CD4-positive, alpha-beta T cell treated with Interleukin-6 at 100 ng/mL for 8 hours (primary cell): ENCODE measurements around the gene LRP5.

Experiments used
- DNase-seq: peaks from one replicate; pipeline ENCODE4 v3.0.0-alpha.2; 2020; ENCODE audit warnings: mixed read lengths, low spot score

LRP5 gene

DNA sequence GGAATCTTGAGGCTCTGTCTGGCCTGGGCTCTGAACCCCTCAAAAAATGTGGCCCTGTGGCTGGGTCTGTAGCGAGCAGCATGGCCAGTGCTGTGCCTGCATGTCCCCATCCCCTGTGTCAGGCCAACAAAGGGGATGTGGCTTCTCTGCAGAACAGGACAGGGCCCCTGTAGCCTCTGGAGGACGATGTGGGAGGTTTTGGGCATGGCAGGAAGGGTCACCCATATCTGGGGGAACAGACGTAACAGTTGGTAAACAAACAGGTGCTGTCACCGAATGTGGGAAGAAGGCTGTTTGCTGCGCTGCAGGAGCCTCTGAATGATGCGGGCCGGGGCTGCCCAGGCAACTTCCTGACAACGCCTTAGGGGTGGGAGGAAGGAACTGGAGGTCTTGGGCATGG, 35.0 kb downstream of the LRP5 start:
- no peak for DNase-seq

DNA sequence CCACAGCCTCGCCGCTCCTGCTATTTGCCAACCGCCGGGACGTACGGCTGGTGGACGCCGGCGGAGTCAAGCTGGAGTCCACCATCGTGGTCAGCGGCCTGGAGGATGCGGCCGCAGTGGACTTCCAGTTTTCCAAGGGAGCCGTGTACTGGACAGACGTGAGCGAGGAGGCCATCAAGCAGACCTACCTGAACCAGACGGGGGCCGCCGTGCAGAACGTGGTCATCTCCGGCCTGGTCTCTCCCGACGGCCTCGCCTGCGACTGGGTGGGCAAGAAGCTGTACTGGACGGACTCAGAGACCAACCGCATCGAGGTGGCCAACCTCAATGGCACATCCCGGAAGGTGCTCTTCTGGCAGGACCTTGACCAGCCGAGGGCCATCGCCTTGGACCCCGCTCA, 35.5 kb downstream of the LRP5 start:
- DNase-seq: no peak

DNA sequence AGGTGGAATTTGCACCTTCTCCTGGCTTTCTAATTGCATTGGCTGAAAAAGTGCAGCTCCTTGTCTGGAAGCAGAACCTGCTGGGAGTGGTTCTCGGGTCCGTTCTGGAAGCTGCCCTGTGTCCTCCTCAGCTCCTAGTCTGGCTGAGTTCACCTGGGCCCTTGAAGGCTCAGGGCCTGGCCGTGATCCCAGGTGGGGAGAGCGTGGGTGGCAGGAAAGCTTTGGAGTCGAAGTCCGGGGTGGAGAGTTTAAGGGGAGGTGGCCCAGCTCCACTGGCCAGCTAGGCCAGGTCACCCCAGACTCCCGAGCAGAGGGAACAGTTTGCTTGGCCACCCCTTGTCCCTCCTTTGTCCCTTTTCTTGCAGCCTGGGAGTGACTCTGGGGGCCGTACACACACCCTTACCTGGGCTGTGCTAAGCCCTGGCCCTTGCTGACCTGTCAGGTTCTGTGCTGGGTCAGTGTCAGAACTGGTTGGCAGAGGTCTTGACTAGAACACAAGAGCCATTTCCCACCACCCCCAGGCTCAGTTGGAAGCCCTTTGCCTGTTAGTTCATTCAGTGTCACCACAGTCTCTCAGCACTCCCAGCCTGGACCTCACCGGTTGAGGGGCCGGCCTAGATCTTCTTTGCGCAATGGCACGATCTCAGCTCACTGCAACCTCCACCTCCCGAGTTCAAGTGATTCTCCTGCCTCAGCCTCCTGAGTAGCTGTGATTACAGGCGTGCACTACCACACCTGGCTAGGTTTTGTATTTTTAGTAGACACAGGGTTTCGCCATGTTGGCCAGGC, 37.3 kb downstream of the LRP5 start:
- DNase-seq: no peak

DNA sequence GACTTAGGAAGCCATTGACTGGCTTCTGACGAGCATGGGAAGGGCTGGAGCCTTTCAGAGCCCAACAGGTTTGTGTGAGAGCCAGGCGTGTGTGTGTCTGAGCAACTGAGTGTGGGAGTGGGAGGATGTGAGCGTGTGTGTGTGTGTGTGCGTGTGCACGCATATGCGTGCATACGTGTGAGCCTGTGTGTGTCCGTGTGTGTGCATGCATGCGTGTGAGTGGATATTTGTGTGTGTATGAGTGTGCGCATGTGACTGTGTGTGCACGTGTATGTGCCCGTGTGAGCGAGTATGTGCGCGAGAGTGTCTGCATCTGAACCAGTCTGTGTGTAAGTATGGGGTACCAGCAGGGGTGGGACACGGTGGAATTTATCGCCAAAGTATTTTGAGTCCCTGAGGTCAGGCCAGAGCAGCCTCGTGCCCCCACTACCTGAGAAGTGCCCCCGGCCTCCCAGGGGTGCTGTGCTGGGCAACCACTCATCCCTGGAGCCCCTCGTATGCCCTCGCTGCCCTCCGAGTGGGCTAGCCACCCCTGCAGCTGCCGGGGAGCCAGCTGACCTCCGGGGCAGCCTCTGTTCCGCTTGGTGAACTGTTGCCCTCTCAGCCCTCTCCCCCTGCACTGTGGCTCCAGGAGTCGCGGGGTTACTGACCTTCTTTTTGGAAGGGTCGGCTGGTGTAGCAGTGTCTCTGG, 38.5 kb downstream of the LRP5 start:
- no peak for DNase-seq

DNA sequence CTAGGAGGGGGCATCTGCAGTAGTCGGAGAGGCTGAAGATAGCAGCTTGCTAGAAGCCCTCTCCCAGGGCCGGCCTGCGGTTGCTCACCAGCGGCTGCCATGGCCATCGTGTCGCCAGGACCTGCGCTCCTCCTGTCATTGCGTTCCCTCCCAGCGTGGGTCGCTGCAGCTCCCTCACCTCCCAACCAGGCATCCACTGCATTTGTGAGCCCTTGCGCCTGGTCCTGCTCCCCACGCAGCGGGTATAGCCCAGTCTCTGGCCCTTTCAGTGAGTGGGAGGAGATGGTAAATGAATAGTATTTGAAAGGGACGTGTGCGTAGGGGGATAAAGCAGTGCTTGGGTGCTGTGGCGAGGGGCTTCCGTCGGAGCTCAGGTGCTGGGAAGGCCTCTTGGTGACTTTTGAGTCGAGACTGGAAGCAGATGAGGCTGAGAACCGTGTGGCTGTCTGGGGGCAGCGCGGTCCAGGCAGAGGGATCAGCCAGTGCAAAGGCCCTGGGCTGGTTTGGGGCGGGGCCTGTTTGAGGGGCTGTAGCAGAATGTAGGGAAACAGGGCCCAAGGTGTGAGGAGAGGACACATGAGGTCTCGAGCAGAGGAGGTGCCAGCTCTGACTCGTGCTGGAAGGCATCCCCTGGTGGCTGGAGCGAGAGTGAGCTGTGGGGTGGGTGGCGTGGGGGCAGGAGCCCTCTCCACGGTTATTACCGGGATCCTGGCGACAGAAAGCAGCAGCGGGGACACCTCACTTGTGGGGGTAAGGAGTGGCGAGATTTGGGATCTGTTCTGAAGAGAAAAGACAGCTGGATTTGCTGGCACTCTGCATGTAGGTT, 39.3 kb downstream of the LRP5 start:
- DNase-seq: no peak

DNA sequence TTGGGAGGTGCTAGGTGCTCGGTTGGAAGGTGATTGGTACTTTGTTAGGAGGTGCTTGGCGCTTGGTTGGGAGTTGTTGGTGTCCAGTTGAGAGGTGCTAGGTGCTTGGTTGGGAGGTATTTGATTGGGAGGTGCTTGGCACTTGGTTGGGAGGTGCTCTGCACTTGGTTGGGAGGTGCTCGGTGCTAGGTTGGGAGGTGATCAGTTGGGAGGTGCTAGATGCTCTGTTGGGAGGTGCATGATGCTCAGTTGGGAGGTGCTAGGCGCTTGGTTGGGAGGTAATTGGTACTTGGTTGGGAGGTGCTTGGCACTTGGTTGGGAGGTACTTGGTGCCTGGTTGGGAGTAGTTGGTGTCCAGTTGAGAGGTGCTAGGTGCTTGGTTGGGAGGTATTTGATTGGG, 40.2 kb downstream of the LRP5 start:
- no peak for DNase-seq

DNA sequence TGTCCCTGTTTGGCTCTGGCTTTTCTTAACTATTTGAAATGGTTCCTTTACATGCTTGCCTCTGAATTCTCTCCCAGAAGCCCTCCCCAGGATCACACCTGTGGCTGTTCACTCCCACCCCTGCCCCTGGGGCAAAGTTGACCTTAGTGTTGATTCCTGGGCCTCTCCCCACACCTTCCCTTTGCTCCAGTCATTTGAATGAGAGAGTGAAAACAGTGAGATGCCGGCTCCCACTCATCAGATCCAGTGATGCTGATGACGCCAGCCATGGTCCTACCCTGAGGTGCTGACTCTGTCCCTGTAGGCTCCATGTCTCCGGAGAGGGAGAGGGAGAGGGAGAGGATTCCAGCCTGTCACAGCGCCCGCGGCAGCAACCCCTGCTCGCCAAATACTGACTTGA, 40.7 kb downstream of the LRP5 start:
- DNase-seq: no peak

DNA sequence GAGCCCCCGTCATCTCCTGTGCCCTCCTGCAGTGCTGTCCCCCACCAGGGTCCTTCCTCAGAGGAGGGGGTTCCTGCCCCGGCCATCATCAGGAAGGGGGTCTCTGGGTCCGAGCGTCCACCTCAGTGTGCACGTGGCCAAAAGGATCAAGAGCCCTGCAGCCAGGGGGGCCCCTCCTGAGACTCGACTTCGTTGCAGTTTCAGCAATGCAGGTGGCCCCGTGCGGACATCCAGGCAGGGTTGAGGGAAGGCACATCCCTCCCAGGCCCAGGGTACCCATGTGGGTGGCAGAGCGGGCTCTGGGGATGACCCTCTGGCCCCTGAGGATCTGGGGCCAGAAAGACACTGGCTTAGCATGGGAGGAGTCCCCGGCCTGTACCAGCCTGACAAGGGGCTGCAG, 41.3 kb downstream of the LRP5 start:
- no peak for DNase-seq

DNA sequence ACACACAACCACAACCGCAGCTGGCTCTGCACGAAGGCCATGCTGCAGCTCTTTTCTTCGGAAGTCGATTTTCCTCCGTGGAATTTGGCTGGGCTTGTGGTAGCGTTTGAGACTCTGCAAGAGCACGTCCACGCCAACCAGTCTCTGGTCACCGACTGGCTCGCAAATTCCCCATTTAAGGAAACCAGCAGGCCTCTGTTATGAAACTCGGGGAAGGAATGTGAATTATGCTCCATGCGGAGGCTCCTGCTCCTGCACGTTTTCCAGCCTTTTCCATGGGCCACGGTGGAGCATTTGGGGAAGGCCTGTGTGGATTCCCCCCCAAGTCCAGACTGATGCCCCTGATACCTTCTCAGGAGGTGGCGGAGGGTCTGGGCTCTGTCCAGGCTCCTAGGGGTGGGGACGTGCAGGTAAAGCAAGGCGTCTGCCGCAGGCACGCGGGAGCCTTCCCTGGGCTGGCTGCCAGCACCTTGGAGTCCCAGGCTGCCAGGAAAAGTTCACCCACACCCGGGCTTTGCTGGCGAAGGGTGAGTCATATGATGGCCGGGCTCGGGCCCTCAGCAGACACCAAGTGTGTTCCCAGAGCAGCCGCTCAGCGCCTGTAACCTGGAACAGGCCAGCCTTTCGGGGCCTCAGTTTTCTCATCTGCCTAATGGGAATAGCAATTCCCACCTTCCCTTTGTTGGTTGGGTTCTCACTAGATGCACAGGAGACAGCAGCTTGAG, 41.9 kb downstream of the LRP5 start:
- DNase-seq: no peak

DNA sequence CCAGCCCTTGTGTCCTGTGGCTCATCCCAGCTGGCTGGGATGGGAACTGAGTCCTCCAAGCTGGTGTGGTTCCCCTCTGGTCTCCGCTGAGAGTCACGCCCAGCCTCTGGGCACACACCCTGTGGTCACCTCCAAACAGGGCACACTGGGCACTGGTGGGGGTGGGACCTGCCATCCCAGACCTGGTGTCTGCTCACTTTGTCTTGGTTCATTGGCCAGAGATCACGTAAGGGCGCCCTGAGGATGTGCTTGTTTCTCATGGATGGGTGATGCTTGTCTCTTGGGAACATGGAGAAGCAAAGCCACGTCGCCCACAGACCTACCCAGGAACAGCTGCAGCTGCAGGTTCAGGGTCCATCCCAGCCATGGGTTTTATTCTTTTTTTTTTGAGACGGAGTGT, 43.1 kb downstream of the LRP5 start:
- no peak for DNase-seq

DNA sequence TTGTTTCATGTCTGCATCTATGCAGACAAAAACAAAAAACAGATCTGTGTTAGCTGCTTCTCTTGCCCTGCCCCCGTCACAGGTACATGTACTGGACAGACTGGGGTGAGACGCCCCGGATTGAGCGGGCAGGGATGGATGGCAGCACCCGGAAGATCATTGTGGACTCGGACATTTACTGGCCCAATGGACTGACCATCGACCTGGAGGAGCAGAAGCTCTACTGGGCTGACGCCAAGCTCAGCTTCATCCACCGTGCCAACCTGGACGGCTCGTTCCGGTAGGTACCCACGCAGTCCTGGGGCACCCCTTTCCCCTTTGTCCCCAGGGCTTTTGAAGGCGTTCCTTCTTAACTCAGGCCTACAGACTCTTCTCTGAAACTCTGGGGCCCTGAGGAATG, 45.2 kb downstream of the LRP5 start:
- no peak for DNase-seq

DNA sequence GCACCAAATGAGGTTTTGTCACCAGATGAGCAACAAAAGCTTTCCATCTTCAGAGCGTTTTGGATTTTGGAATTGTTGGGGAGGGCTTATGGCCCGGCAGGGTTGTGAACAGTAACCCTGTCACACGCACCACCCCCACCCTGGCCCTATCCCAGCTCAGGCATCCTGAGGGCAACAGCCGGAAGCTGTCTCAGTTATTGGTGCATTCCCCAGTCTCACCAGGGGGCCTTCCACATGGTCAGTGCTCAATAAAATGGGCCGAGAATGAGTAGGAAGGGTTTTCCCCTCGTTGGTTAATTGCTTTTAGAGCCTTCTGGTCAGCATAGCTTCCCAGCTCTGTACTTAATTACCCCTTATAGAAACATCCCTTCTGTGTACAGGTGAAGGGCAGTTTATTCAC, 46.0 kb downstream of the LRP5 start:
- no peak for DNase-seq

DNA sequence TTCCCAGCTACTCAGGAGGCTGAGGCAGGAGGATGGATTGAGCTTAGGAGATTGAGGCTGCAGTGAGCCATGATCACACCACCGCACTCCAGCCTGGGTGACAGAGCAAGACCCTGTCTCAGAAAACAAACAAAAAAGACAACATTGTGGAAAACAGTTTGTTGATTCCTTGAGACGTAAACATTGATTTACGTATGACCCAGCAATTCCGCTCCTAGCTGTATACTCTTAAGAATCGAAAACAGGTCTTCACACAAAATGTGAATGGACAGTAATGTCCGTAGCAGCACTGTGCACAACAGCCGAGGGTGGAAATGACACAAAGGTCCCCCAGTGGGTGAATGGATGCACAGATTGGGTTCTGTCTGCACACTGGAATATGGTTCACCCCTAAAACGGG, 49.3 kb downstream of the LRP5 start:
- no peak for DNase-seq

DNA sequence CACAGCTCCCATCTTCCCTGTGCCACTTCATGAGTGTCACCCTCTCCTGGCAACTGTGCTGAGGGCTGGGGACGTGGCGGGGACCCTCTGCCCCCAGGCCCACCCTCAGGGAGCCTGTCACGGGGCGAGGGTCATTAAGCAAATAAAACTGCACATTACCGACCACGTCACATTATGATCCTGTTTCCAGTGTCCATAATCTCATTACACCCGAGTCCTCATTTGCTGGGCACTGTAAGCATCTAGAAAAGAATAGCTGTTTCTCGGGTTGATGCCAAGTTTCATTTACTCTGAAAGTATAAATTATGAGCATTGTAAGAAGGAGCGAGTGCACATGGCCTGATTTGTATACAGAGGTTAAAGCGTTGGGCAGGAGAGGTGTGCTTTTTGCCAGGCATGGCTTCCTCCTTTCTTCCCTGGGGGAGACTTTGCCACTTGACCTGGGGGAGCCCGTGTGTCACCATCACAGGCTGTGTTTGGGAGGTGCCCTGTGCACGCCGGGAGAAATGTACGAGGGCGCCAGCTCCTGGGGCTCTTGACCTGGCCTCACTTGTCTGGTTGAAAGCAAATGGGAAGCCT, 50.5 kb downstream of the LRP5 start:
- no peak for DNase-seq

DNA sequence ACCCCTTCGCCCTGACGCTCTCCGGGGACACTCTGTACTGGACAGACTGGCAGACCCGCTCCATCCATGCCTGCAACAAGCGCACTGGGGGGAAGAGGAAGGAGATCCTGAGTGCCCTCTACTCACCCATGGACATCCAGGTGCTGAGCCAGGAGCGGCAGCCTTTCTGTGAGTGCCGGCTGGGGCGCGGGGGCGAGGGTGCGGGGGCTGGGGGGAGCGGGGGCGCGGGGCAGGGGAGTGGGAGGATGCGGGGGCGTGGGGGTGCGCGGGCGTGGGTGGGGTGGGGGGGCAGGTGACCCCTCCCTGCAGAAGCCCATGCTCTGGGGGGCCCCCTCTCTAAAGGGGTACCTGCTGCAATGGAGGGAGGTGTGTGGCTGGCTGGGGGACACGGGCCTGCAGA, 51.4 kb downstream of the LRP5 start:
- no peak for DNase-seq

DNA sequence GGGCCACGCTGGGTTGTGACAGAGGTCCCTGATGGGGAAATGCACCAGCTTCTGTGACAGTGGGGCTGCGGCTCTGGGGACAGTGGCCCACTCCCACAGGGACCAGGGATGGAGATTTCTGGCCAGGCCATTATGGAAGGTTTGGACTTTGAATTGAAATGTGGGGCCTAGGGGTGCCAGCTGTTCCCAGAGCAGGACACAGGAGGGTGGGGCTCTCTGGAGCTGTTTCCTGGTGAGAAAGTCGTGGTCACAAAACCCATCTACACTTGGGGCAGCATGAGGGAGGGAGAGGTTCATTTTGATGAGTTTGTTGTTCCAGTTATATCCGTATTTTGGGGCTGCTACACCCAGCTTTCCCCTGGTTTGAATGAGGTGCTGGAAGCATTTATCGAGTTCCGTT, 52.2 kb downstream of the LRP5 start:
- DNase-seq: no peak

DNA sequence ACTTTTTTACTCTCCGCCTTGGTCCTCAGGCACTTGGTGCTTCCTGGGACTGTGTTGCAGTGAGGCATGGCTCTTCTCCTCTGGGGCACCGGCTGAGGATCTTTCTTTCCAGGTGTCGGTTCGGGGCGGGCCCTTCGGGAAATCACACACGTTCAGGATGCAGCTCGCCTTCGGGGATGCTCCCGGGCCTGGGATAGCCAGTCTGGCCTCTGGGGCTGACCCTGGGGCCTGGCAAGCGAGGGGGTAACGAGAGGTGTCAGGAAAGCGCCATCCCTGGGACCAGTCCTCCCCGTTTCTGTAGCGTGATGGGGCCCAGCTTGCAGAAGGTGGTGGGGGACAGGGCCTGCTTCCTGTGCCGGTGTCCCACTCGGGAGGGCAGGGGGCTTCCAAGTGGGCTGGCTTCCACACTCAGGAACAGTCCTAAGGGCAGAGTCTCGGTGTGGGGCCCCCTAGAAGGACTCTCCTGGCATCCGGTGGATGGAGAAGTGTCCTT, 53.6 kb downstream of the LRP5 start:
- DNase-seq: no peak

DNA sequence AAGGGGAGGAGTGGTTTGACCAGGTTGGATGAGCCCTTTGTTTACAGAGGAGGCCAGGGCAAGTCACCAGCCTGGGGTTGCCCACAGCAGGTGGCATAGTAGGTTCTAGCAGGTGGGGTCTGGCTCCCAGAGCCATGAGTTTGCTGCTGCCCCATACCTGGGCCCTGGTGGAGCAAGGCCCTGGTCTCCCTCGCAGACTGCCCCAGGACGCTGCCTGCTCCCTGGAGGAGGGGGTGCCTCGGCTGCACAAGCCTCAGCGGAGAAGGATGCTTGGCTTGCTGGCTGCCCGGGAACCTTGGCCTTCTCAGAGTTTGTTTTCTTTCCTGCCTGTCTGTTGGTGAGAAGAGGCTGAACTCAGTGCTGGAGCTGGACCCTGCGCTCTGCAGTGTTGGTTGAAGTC, 54.9 kb downstream of the LRP5 start:
- DNase-seq: no peak

DNA sequence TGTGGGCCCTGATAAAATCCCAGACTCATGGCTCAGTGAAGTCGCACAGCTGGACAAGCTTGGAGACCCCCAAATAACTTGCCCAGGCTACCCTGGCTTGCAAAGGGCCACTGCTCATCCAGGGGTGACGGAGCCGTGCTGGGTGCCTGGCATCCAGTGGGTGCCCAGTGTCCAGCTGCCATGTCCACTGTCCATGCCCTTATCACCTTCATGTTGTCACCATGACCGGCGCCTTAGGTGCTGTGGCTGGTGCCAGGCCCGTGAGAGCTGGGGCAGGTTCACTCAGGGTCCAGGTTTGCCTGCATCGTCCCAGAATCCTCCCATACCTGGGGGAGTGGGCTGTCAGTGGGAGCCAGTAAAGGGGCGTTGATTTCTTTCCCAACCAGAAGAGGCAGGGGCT, 57.4 kb downstream of the LRP5 start:
- DNase-seq: no peak

DNA sequence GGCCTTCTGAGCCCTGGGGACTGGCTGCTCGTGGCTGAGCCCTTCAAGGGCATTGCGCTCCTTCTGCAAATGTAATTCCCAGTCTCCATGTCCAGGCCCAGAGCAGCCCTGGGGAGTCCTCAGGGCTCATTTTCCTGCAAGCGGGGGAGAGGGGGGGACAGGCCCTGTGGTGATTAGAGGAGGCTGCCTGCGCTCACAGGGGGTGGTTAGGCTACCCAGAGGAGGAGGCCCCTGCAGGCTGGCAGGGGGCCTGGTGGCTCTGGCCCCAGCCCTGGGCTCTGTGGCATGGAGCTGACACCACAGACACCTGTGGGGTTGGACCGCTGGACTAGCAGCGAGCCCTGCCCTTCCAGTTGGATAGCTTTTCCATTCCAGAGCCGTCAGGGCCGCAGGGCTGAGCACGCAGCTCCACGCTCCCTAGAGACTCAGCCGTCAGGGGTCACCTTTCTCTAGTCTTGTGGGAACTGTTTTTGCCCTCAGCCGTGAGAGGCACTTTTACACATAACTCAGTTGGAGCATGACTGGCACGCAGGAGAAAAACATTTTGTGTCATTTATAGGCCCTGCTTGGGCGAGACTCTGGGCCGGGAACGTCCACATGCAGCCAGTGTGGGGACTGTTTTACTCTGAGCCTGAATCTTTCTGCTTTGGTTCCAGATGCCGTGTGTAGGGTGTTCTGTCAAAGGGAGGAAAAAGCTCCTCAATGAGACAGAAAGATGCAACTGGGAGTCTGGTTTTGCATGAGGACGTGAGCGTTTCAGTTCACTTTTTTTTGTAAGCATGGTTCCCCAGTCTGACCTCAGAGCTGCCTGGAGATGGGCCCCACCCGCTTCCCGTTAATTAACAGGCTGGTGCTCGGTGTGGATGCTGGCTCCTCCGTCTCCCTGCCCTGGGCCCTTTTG, 58.1 kb downstream of the LRP5 start:
- no peak for DNase-seq
